Ishikawa (cell line): ENCODE data around the gene MEF2A.

ENCODE experiments used
- CEBPB ChIP-seq: IDR thresholded peaks from 2 replicates; pipeline ENCODE4 v1.6.1; 2012
- CREB1 ChIP-seq: IDR thresholded peaks from 2 replicates; pipeline ENCODE4 v1.6.1; 2012; ENCODE audit warnings: low read depth
- EGR1 ChIP-seq: IDR thresholded peaks from 2 replicates; pipeline ENCODE4 v1.6.1; 2012
- EP300 ChIP-seq: IDR thresholded peaks from 2 replicates; pipeline ENCODE4 v1.6.1; 2012; ENCODE audit warnings: borderline replicate concordance
- FOXM1 ChIP-seq: IDR thresholded peaks from 2 replicates; pipeline ENCODE4 v1.6.1; 2012; ENCODE audit warnings: low read depth, borderline replicate concordance
- RAD21 ChIP-seq: IDR thresholded peaks from 2 replicates; pipeline ENCODE4 v1.6.1; 2012; ENCODE audit warnings: low read depth
- TAF1 ChIP-seq: IDR thresholded peaks from 2 replicates; pipeline ENCODE4 v1.6.1; 2012; ENCODE audit warnings: low read depth, mild to moderate bottlenecking
- YY1 ChIP-seq: IDR thresholded peaks from 2 replicates; pipeline ENCODE4 v1.6.1; 2012; ENCODE audit warnings: low read depth
- ZBTB7A ChIP-seq: IDR thresholded peaks from 2 replicates; pipeline ENCODE4 v1.6.1; 2012; ENCODE audit warnings: low read depth
- TF ChIP-seq, protein P1 (sequence below): IDR thresholded peaks from 2 replicates; pipeline ENCODE4 v1.6.1; 2012
- TF ChIP-seq, protein P2 (sequence below): IDR thresholded peaks from 2 replicates; pipeline ENCODE4 v1.6.1; 2012

DNA sequence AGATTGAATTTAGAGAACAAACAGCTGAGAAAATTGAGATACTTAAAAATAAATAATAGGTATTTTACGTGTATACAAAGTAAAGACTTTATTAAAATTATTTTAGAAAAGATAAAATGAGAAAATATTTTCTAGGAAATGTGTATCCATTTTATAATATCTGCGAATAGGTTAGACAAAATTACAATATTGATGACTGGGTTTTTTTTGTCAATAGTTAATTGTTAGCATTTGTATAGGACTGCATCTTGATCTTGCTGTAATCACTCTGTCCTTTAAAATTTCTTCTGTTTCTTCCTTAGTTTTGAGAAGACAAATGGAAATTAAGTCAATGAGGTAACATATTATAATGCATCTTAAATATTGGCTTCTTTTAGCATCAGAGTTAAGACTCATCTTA lies 50.3 kb downstream of the MEF2A start:
- TF ChIP-seq FOXM1 = no peak
- TF ChIP-seq EP300 = no peak
- TF ChIP-seq, protein P1, sequence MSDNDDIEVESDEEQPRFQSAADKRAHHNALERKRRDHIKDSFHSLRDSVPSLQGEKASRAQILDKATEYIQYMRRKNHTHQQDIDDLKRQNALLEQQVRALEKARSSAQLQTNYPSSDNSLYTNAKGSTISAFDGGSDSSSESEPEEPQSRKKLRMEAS = no peak
- TF ChIP-seq, protein P2, sequence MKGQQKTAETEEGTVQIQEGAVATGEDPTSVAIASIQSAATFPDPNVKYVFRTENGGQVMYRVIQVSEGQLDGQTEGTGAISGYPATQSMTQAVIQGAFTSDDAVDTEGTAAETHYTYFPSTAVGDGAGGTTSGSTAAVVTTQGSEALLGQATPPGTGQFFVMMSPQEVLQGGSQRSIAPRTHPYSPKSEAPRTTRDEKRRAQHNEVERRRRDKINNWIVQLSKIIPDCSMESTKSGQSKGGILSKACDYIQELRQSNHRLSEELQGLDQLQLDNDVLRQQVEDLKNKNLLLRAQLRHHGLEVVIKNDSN = no peak
- no peak for TF ChIP-seq TAF1
- TF ChIP-seq EGR1 = no peak
- TF ChIP-seq RAD21 = no peak
- no peak for TF ChIP-seq CREB1
- TF ChIP-seq YY1 = no peak
- no peak for TF ChIP-seq CEBPB
- TF ChIP-seq ZBTB7A = no peak
